Nephron (organoid): ENCODE measurements around the gene MMEL1.

Experiments used
- H3K27ac Mint-ChIP-seq, 3 experiments: 2 replicates each; pipeline ENCODE4 v1.8.0; 2020; ENCODE audit warnings: mixed read lengths in 3 of 3, mild to moderate bottlenecking in 2 of 3, moderate library complexity in 1 of 3
- H3K27me3 Mint-ChIP-seq: 2 replicates; pipeline ENCODE4 v1.8.0; 2021; ENCODE audit warnings: low read depth, mild to moderate bottlenecking, moderate library complexity, mixed read lengths
- H3K36me3 Mint-ChIP-seq: 2 replicates; pipeline ENCODE4 v1.8.0; 2020; ENCODE audit warnings: low read depth, mixed read lengths
- H3K4me1 Mint-ChIP-seq: 2 replicates; pipeline ENCODE4 v1.8.0; 2020; ENCODE audit warnings: mixed read lengths
- H3K4me3 Mint-ChIP-seq, 3 experiments: 2 replicates each; pipeline ENCODE4 v1.8.0; 2020; ENCODE audit warnings: mild to moderate bottlenecking in 3 of 3, mixed read lengths in 3 of 3, moderate library complexity in 2 of 3
- H3K9me3 Mint-ChIP-seq: 2 replicates; pipeline ENCODE4 v1.8.0; 2020; ENCODE audit warnings: mixed read lengths
- TF ChIP-seq, protein P1 (sequence below), 3 experiments: fragments of 200-600 bp; sonication (generic); IDR thresholded peaks; one replicate each; pipeline ENCODE4 v1.5.0; 2021; ENCODE audit warnings: antibody characterized with exemption in 3 of 3; ENCODE audit not compliant: unreplicated experiment in 3 of 3

The MMEL1 gene

DNA sequence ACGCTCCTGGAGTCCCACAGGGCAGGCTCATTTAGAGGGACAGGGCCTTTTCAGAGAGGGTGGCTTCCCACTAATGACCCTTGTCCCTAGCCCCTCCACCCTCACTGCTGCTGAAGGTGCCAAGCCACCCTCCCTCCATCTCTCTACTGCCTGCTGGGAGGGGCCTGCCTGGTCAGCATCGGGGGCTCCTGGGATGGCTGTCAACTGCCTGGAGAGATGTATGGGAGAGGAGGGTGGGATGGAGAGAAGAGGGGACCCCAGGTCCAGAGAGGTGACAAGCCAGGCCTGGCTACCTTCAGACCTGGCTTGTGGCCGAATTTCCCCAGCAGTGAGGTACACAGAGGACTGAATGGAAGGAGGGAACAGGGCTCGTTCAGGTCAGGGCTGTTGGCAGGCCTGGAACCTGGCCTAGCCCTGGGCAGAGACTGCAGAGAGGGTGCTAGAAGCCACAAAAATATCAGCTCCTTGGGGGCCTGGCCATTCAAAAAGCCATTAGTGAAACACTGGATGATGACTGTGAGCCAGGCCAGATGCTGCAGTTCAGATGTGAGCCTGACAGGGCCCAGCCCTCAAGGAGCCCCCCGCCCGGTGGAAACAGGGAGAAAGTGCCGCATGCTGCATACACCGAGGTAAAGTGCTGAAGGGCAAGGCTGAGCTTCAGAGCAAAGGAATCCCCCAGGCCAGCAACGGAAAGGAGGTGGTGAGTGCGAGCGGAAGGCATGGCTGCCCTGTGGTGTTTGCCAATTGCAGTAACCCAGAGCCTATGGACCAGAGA is 20.0 kb downstream of the MMEL1 start:
- TF ChIP-seq, protein P1, sequence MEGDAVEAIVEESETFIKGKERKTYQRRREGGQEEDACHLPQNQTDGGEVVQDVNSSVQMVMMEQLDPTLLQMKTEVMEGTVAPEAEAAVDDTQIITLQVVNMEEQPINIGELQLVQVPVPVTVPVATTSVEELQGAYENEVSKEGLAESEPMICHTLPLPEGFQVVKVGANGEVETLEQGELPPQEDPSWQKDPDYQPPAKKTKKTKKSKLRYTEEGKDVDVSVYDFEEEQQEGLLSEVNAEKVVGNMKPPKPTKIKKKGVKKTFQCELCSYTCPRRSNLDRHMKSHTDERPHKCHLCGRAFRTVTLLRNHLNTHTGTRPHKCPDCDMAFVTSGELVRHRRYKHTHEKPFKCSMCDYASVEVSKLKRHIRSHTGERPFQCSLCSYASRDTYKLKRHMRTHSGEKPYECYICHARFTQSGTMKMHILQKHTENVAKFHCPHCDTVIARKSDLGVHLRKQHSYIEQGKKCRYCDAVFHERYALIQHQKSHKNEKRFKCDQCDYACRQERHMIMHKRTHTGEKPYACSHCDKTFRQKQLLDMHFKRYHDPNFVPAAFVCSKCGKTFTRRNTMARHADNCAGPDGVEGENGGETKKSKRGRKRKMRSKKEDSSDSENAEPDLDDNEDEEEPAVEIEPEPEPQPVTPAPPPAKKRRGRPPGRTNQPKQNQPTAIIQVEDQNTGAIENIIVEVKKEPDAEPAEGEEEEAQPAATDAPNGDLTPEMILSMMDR (IDR thresholded peaks at IDR 0.05; ENCODE audit: unreplicated experiment in 3 of 3) = no peak
- H3K27me3 Mint-ChIP-seq = peaks cover 11% of the 10 kb centered on the region
- peaks cover 8% of the 10 kb centered on the region for H3K4me1 Mint-ChIP-seq
- H3K36me3 Mint-ChIP-seq = no peaks in the 10 kb centered on the region
- H3K27ac Mint-ChIP-seq = no peak overlapping the region
- peaks cover 27% of the 10 kb centered on the region for H3K9me3 Mint-ChIP-seq
- H3K4me3 Mint-ChIP-seq = no peak overlapping the region

DNA sequence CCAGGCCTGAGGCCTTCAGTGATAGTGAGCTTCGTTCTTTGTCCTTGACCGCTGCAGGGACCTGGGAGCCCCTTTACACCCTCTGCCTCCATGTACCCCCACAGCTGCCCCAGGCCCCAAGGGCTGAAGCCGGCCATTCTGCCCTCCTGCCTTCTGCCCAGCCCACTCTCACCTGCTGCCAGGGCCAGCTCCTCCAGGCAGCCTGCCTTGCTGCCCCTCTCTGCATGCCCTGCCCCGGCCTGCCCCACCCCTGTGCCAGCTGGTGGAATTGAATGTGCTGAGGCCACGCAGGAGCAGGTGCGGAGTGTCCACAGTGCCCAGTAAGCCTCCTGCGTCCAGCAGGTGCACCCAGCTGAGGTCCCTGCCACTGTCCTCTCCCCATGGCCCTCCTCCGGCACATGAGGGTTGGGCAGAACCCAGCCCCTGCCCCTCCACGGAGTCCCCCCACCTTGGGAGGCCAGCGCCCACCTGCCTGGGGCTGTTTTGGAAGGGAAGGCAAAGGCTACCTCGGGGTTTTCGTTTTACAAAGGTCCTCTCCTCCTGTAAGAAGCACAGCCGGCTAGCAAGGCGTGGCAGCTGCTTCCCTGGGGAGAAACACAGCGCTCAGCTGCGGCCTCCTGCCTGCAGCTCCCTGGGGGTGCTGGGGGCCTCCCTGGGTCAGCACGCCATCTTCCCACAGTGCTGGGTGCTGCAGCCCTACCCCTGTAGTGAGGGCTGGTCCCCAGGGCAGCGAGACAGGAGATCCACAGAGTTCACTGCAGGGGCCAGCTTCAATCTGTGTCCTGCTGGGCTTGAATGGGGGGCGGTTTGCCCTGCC is 21.0 kb downstream of the MMEL1 start:
- Mint-ChIP-seq H3K27me3 (peaks cover 11% of the 10 kb centered on the region), H3K9me3 (peaks cover 27% of the 10 kb centered on the region), H3K4me3 (no peak overlapping the region), H3K4me1 (peaks cover 8% of the 10 kb centered on the region), H3K36me3 (no peaks in the 10 kb centered on the region), H3K27ac (no peak overlapping the region)
- TF ChIP-seq, protein P1 (IDR thresholded peaks at IDR 0.05; ENCODE audit: unreplicated experiment in 3 of 3) = no peak

DNA sequence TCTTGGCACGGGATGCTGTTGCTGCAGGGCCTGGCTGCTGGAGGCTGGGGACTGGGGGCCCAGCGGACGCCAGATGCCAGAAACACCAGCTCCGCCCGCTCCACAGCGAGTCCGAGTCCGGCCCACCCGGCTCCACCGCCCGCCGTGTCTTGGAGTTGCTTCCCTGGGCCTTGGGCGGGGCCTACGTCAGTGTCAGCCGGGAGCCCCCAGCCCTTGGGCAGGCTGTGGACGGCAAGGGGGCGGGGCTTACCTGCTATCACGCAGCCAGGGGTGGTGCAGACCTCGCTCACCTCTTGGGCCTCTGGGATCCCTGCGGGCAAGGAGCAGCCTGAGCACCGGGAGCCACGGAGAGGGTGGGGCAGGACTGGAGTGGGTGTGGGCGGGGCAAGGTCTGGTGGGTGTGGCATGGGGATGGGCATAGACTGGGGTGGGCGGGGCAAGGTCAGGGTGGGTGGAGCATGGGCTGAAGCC is 21.8 kb downstream of the MMEL1 start:
- peaks cover 23% of the 10 kb centered on the region for H3K9me3 Mint-ChIP-seq
- H3K36me3 Mint-ChIP-seq = no peaks in the 10 kb centered on the region
- TF ChIP-seq, protein P1 (IDR thresholded peaks at IDR 0.05; ENCODE audit: unreplicated experiment in 3 of 3) = no peak
- peaks cover 8% of the 10 kb centered on the region for H3K4me1 Mint-ChIP-seq
- H3K27ac Mint-ChIP-seq = no peak overlapping the region
- peaks cover 9% of the 10 kb centered on the region for H3K27me3 Mint-ChIP-seq
- peak overlapping the region in 2 of 3 experiments; percentile 6 to 13 for H3K4me3 Mint-ChIP-seq

DNA sequence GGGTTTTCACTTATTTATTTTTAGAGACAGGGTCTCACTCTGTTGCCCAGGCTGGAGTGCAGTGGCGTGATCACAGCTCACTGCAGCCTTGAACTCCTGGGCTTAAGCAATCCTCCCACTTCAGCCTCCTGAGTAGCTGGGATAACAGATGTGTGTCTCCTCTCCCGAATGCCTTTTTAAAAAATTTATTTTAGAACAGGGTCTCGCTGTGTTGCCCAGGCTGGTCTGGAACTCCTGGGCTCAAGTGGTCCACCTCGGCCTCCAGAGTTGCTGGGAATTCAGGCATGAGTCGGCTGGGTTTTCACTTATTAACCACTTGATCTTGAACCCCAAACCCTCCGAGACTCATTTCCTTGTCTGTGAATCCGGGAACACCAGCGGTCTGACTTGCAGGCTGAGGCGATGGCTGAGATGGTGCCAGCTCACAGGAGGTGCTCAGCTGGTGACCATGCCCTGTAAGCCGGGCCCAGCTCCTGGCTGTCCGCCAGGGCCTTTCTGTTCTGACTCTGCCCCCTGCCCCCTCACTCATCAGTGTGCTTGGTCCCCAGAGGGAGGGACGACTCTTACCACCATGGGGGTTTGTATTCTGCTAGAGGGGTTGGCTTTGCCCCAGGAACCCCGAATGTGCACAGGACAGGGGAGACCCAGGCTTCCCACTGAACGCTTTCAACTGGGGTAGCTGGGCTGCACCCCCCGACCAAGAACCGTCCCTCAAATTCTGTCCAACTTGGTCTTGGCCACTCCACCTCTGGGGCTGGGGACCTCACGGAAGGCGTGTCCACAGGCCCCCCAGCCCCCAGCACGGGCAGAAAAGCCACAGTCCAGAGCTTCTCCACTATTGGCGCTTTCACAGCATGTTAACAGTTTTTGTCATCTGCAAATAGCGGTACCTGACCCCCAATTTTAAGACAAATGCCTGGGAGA is 22.5 kb downstream of the MMEL1 start:
- H3K4me3 Mint-ChIP-seq = peak overlapping the region in 1 of 3 experiments; percentile 6
- peaks cover 18% of the 10 kb centered on the region for H3K9me3 Mint-ChIP-seq
- peaks cover 4% of the 10 kb centered on the region for H3K27me3 Mint-ChIP-seq
- TF ChIP-seq, protein P1 (IDR thresholded peaks at IDR 0.05; ENCODE audit: unreplicated experiment in 3 of 3) = no peak
- H3K36me3 Mint-ChIP-seq = no peaks in the 10 kb centered on the region
- no peak overlapping the region for H3K27ac Mint-ChIP-seq
- peaks cover 8% of the 10 kb centered on the region for H3K4me1 Mint-ChIP-seq

DNA sequence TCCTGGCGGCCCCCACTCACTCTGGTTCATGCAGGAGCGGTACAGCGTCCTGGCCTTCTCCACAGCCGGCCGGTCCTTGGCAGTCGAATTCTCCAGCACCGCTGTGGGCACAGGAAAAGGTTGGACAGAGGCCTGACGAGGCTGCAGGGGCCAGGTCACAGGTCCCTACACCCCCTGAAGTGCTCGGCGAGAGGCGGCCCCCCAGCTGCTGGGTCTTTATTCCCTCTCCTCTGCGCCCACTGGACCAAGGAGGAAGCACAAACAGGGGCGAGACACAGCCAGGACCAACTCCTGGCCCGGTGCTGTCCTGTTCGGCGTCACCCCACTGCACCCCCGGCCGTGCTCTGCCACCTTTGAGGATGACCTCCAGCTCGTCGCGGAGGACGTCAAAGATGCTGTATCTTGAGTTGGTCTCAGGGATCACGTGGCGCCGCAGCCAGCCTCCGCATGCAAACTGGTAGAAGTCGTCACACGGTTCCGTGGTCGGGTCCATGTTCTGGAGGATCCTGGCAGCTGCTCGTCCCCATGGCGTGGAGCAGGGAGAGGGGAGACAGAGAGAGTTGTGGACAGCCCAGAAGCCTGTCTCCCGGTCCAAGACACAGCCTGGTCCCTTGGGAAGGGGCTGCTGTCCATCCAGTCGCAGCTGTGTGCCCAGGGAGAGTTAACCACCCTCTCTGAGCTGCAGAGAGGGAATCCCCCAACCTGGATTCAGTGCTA is 23.3 kb downstream of the MMEL1 start:
- Mint-ChIP-seq H3K4me3 (no peak overlapping the region), H3K27ac (no peak overlapping the region), H3K36me3 (no peaks in the 10 kb centered on the region), H3K27me3 (peaks cover 4% of the 10 kb centered on the region), H3K4me1 (peaks cover 8% of the 10 kb centered on the region), H3K9me3 (peaks cover 11% of the 10 kb centered on the region)
- TF ChIP-seq, protein P1 (IDR thresholded peaks at IDR 0.05; ENCODE audit: unreplicated experiment in 3 of 3) = no peak
